ENCODE data around the gene RAB40C.

DNA sequence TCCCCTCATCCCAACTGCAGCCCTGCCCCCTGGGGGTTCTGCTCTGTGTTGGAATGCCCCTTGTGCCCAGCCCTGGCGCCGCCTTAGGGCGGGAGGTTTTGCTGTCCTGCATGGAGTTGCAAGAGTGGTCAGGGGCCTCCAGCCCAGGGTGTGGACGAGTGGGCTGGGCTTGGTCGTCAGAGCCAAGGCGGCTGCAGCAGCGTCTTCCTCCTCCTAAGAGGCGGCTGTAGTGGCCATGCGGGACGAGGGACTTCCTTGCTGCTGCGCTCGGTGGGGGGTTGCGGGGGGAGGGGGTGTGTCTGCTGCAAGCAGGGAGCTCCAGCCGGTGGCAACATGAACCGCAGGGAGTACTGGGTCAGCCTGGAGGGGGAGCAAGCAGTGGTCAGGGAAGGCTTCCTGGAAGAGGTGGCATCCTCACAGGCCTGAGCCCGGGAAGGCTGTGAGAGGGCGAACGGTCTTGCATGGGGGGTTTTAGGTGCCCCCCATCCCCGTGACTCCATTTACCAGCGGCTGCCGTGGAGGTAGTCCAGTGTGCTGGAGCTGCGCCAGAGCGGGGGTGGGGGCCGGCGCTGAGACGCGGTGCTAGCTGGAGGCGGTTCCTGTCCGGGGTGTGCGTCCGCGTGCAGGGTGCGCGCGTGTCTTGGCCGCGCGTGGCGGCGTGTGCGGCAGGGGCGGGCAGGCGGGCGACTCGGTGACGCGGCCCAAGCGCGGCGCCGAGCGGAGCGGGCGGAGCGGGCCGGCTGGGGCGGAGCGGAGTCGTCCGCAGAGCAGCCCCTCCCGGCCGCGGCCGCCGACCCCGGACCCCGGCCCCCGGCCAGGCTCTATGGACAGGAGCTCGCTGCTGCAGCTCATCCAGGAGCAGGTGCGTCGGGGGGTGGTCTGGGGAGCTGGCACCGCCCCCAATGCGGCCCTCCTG lies 85.4 kb downstream of the RAB40C start, which contains the start of gene RHBDL1:
- TF ChIP-seq L3MBTL2 (IDR thresholded peaks at IDR 0.05) (peak; percentile 42; the same call in 1 of the 2 replicates), PRMT5 (CRISPR knock-in tag; IDR thresholded peaks at IDR 0.05) (no peak), POLR2A (conservative IDR thresholded peaks at IDR 0.05) (peak; percentile 77), TARDBP (IDR thresholded peaks at IDR 0.05) (peak; percentile 66; the same call in 1 of the 2 replicates)
- TF ChIP-seq, protein P1, sequence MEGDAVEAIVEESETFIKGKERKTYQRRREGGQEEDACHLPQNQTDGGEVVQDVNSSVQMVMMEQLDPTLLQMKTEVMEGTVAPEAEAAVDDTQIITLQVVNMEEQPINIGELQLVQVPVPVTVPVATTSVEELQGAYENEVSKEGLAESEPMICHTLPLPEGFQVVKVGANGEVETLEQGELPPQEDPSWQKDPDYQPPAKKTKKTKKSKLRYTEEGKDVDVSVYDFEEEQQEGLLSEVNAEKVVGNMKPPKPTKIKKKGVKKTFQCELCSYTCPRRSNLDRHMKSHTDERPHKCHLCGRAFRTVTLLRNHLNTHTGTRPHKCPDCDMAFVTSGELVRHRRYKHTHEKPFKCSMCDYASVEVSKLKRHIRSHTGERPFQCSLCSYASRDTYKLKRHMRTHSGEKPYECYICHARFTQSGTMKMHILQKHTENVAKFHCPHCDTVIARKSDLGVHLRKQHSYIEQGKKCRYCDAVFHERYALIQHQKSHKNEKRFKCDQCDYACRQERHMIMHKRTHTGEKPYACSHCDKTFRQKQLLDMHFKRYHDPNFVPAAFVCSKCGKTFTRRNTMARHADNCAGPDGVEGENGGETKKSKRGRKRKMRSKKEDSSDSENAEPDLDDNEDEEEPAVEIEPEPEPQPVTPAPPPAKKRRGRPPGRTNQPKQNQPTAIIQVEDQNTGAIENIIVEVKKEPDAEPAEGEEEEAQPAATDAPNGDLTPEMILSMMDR (IDR thresholded peaks at IDR 0.05 in 2 of 3, conservative IDR thresholded peaks at IDR 0.05 in 1 of 3; ENCODE audit: insufficient read depth in 2 of 3, low read depth in 1 of 3, low read length in 3 of 3) = peak in 2 of 3 experiments; percentile 17 to 38; a peak in 2 of 6 replicates
